Muscle of leg (tissue), 11 donors: Measurements from ENCODE around the gene SUPT20H. TPM values are rescaled to one million over a fixed set of nuclear protein-coding genes. Genes with fewer than 3 reads are reported as not detected.

Source experiments
- DNase-seq: peaks from one replicate; pipeline ENCODE4 v3.0.0; 2013
- H3K27ac ChIP-seq: one replicate; pipeline ENCODE4 v1.5.1; 2013; ENCODE audit warnings: mild to moderate bottlenecking, low read length, control low read depth
- H3K27me3 ChIP-seq: one replicate; pipeline ENCODE4 v1.6.1; 2013; ENCODE audit warnings: low read length; ENCODE audit not compliant: control insufficient read depth, insufficient read depth
- H3K36me3 ChIP-seq: one replicate; pipeline ENCODE4 v1.6.1; 2013; ENCODE audit warnings: low read length; ENCODE audit not compliant: control insufficient read depth, insufficient read depth
- H3K4me1 ChIP-seq: one replicate; pipeline ENCODE4 v1.6.1; 2013; ENCODE audit warnings: low read length; ENCODE audit not compliant: control insufficient read depth, insufficient read depth
- H3K4me3 ChIP-seq: one replicate; pipeline ENCODE4 v1.5.1; 2013; ENCODE audit warnings: low read length, control low read depth
- H3K9me3 ChIP-seq: replicated peaks from 2 replicates; pipeline ENCODE4 v1.6.1; 2013; ENCODE audit warnings: low read depth, low read length; ENCODE audit not compliant: control insufficient read depth
- WGBS: methylation state at CpG from one replicate; pipeline ENCODE4 v1.1.5; 2013; ENCODE audit warnings: missing lambda C conversion rate; ENCODE audit not compliant: insufficient coverage; 5-methylcytosine and 5-hydroxymethylcytosine counted together
- polyA plus RNA-seq, 8 donors: library from polyadenylated mRNA; unstranded; fragments of 120-200 nt; gene quantifications; one replicate each; pipeline versions ENCODE4 v1.2.1 to v1.2.3, GENCODE V29; 2013; ENCODE audit warnings: inconsistent platforms in 1 of 8, low replicate concordance in 1 of 8; ENCODE audit not compliant: insufficient read length in 8 of 8, insufficient read depth in 1 of 8
- total RNA-seq: library from RNA; stranded (reverse); fragments of 120-200 nt; gene quantifications from one replicate; pipeline ENCODE4 v1.2.4, GENCODE V29; 2013

The SUPT20H gene
- total and polyA plus RNA-seq, 9 donors = 34.7 to 62.1 (median 49.9) TPM

DNA sequence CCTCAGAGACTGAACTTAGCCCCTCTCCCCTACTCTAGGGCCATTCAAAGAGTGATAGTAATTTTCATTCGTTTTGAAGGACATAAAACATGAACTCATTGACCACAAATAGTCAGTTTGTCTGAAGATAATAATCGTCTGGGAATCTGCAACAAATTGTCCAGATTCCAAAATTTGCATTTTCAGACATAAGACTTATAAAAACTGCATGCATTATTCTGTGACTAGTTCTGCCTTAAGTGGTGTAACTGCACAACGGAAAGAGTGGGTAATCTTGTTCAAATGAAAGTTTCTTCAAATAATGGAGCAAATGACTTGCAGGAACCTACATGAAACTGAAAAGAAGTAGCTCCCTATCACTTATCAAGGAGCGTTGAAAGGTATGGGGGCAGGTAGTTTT, 37.6 kb upstream of the SUPT20H start:
- Histone ChIP-seq H3K27me3 (no peaks in the 10 kb centered on the region), H3K9me3 (no peaks in the 10 kb centered on the region), H3K27ac (no peak overlapping the region), H3K4me1 (peaks cover 3% of the 10 kb centered on the region), H3K36me3 (no peaks in the 10 kb centered on the region), H3K4me3 (no peak overlapping the region)
- peak; percentile 54 for DNase-seq
- WGBS = no CpG with 5 or more reads among the region's 4 CpGs

DNA sequence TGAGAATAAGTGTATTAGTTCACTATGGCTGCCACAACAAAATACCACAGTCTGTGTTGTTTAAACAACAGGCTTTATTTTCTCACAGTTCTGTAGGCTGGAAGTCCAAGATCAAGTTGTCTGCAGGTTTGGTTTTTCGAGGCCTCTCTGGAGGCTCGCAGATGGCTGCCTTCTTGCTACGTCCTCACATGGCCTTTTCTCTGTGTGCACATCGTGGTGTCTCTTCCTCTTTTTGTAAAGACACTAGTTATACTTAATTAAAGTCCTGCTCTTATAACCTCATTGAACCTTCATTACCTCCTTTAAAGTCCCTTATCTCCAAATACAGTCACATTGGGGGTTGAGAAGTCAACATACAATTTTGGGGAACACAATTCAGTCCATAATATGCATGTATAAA, 35.4 kb upstream of the SUPT20H start:
- Histone ChIP-seq H3K9me3 (no peaks in the 10 kb centered on the region), H3K4me3 (no peak overlapping the region), H3K4me1 (peaks cover 11% of the 10 kb centered on the region), H3K36me3 (no peaks in the 10 kb centered on the region), H3K27me3 (no peaks in the 10 kb centered on the region), H3K27ac (peak overlapping the region; percentile 43)
- no peak for DNase-seq
- WGBS = no CpG with 5 or more reads among the region's 4 CpGs

GRCh38 chr13:37094099-37094498, 34.6 kb upstream of the SUPT20H start:
- Histone ChIP-seq H3K36me3 (no peaks in the 10 kb centered on the region), H3K27ac (peak overlapping the region; percentile 43), H3K4me3 (no peak overlapping the region), H3K4me1 (peaks cover 11% of the 10 kb centered on the region), H3K9me3 (no peaks in the 10 kb centered on the region), H3K27me3 (no peaks in the 10 kb centered on the region)
- peak; percentile 85 for DNase-seq
- WGBS = 33% methylated on average over 1 of the region's 3 CpGs

DNA sequence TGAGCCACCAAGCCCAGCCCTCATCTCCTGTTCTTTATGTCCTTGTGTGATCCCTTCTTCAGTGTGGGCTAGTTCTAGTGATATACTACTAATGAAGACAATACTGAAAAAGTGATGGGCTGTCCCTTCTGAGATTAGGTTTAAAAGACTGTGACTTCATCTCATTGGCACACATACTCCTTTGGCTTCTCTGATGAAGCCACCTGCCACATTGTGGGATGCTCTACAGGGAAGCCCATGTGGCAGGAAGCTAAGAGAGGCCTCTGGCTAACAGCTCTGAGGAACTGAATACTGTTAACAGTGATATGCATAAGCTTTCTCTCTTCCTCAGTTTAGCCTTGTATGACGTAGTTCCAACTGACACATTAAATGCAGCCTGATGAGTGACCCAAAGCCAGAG, 32.3 kb upstream of the SUPT20H start:
- H3K9me3 ChIP-seq = no peaks in the 10 kb centered on the region
- no peak overlapping the region for H3K4me3 ChIP-seq
- H3K27me3 ChIP-seq = no peaks in the 10 kb centered on the region
- peak overlapping the region; percentile 42 for H3K27ac ChIP-seq
- peaks cover 11% of the 10 kb centered on the region for H3K4me1 ChIP-seq
- DNase-seq = peak; percentile 82
- H3K36me3 ChIP-seq = no peaks in the 10 kb centered on the region
- 60% methylated on average over 1 of the region's 1 CpG for WGBS

DNA sequence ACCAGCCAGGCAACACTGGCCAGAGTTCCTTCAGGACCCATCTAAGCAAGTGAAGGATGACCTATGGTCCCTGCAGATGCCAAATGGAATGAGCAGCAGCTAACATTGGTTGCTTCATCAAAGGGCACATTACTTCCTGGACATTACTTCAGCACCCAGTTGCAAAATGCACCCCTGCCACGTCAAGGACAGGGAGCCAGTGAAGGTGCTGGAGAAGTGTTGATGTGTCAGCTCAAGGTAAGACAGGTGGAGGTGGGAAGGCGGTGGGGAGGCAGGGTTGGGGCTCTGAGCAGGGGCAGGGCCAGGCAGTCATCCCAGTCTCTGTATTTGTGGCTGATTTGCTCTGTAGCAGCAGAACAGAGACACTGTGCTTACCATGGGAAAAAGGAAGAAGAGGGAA, 31.4 kb upstream of the SUPT20H start:
- no peak overlapping the region for H3K4me3 ChIP-seq
- no peaks in the 10 kb centered on the region for H3K9me3 ChIP-seq
- DNase-seq = no peak
- 100% methylated on average over 2 of the region's 2 CpGs for WGBS
- H3K4me1 ChIP-seq = peaks cover 11% of the 10 kb centered on the region
- no peaks in the 10 kb centered on the region for H3K27me3 ChIP-seq
- no peak overlapping the region for H3K27ac ChIP-seq
- no peaks in the 10 kb centered on the region for H3K36me3 ChIP-seq

DNA sequence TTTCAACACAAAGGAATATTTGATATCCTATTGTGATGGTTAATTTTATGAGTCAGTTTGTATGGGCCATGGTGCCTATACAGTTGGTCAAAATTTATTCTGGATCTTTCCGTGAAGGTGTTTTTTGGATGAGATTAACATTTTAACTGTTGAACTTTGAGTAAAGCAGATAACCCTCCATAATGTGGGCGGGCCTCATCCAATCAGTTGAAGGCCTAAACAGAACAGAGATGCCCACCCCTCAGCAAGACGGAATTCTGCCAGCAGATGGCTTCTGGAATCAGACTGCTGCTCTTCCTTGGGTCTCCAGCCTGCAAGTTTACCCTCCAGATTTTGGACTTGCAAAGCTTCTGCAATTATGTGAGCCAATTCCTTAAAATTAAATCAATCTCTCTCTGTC, 30.0 kb upstream of the SUPT20H start:
- Histone ChIP-seq H3K9me3 (no peaks in the 10 kb centered on the region), H3K27me3 (no peaks in the 10 kb centered on the region), H3K36me3 (no peaks in the 10 kb centered on the region), H3K4me1 (peaks cover 14% of the 10 kb centered on the region), H3K4me3 (no peak overlapping the region), H3K27ac (no peak overlapping the region)
- WGBS = 95% methylated on average over 2 of the region's 3 CpGs
- no peak for DNase-seq

DNA sequence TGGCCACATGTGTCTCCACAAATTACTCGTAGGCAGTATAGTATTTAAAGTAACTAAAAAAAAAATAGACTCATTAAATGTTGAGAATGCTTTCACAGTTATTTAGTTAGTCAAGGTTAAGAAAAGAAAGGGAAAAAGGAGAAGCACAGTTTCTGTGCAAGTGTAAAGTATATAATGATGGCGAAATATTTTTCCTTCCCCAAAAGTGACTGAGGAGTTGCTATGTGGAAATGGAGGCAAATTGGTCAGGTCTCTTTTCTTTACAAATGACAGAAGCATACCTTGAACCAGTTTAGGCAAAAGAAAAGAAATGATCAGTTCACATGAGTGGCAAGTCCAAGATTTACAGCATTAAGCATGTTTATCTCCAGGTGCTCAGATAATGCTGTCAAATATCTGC, 28.0 kb upstream of the SUPT20H start:
- WGBS = no CpG with 5 or more reads among the region's 2 CpGs
- Histone ChIP-seq H3K4me1 (peaks cover 14% of the 10 kb centered on the region), H3K4me3 (no peak overlapping the region), H3K27me3 (no peaks in the 10 kb centered on the region), H3K27ac (no peak overlapping the region), H3K36me3 (no peaks in the 10 kb centered on the region), H3K9me3 (no peaks in the 10 kb centered on the region)
- DNase-seq = no peak

- peak; percentile 89 for DNase-seq
- no CpG with 5 or more reads among the region's 2 CpGs for WGBS
- no peaks in the 10 kb centered on the region for H3K27me3 ChIP-seq
- H3K36me3 ChIP-seq = no peaks in the 10 kb centered on the region
- H3K4me1 ChIP-seq = peaks cover 4% of the 10 kb centered on the region
- H3K4me3 ChIP-seq = no peak overlapping the region
- H3K27ac ChIP-seq = peak overlapping the region; percentile 72
- no peaks in the 10 kb centered on the region for H3K9me3 ChIP-seq
These were observed 26.1 kb upstream of the SUPT20H start for GRCh38 chr13:37085606-37086005.

- WGBS = no CpG with 5 or more reads among the region's 2 CpGs
- no peaks in the 10 kb centered on the region for H3K4me1 ChIP-seq
- H3K27me3 ChIP-seq = no peaks in the 10 kb centered on the region
- H3K9me3 ChIP-seq = no peaks in the 10 kb centered on the region
- H3K36me3 ChIP-seq = no peaks in the 10 kb centered on the region
- no peak overlapping the region for H3K27ac ChIP-seq
- H3K4me3 ChIP-seq = no peak overlapping the region
- DNase-seq = no peak
These were observed 17.3 kb upstream of the SUPT20H start for GRCh38 chr13:37076818-37077217.

DNA sequence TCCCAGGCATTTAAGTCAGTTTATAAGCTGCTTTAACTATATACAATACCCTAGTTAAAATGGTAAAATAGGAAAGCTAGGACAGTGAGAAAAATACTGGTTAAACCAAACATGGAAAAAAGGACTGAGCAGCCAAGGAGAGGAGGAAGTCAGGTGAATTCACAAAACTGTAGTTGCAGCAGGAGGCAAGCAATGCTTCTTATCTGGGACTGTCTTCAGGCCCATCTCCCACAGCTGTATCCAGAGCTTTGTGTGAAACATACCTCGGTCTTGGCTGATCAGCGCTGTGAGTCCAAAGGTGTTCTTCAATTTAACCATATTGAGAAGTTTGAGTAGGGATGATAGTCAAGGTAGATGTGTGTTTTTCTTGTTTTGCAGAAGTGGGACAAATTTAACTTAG, 15.7 kb upstream of the SUPT20H start:
- Histone ChIP-seq H3K27ac (no peak overlapping the region), H3K9me3 (no peaks in the 10 kb centered on the region), H3K36me3 (no peaks in the 10 kb centered on the region), H3K4me1 (peaks cover 9% of the 10 kb centered on the region), H3K4me3 (no peak overlapping the region), H3K27me3 (no peaks in the 10 kb centered on the region)
- DNase-seq = no peak
- no CpG with 5 or more reads among the region's 2 CpGs for WGBS

- Histone ChIP-seq H3K27ac (no peak overlapping the region), H3K36me3 (no peaks in the 10 kb centered on the region), H3K4me1 (peaks cover 9% of the 10 kb centered on the region), H3K27me3 (no peaks in the 10 kb centered on the region), H3K9me3 (no peaks in the 10 kb centered on the region), H3K4me3 (no peak overlapping the region)
- DNase-seq = peak; percentile 78
- no CpG with 5 or more reads among the region's 1 CpG for WGBS
These were observed 15.2 kb upstream of the SUPT20H start for GRCh38 chr13:37074703-37075102.
